IMR-90 (cell line): Measurements from ENCODE around the gene ATG10. TPM values are rescaled to one million over a fixed set of nuclear protein-coding genes. Genes with fewer than 3 reads are reported as not detected.

ENCODE experiments used
- ATAC-seq: fragments of 200-7000 bp; cut with Tn5 transposase; 2 replicates; pipeline ENCODE4 v1.9.1; 2020; ENCODE audit warnings: low read depth, mild to moderate bottlenecking, moderate library complexity
- BruUV-seq: library from RNA; stranded (reverse); fragments of 400-500 nt; replicated peaks from 2 replicates; lab custom pipeline; 2021; lab: Mats Ljungman, UMichigan
- CTCF ChIA-PET: fragments of 300-600 bp; formaldehyde crosslinking; extraction: SDS; loops from one replicate; lab custom pipeline; 2021; ENCODE audit warnings: antibody characterized with exemption; lab: Yijun Ruan, JAX
- POLR2A ChIA-PET: fragments of 300-600 bp; sonication (Branson Sonifier 250); formaldehyde crosslinking; loops from one replicate; lab custom pipeline; 2022; ENCODE audit warnings: antibody characterized with exemption; ENCODE audit not compliant: unreplicated experiment; lab: Charles Lee
- DNase-seq: peaks from one replicate; pipeline ENCODE4 v3.0.0; 2013
- H2AFZ ChIP-seq: replicated peaks from 2 replicates; pipeline ENCODE3; 2013; ENCODE audit warnings: low read length, mild to moderate bottlenecking; ENCODE audit not compliant: poor library complexity
- H2AK5ac ChIP-seq: 2 replicates; pipeline ENCODE4 v1.6.1; 2013; ENCODE audit warnings: low read depth, low read length, inconsistent platforms
- H2AK9ac ChIP-seq: replicated peaks from 2 replicates; pipeline ENCODE3; 2013; ENCODE audit warnings: mild to moderate bottlenecking, low read depth, low read length, moderate library complexity; ENCODE audit not compliant: poor library complexity
- H2BK120ac ChIP-seq: 2 replicates; pipeline ENCODE4 v1.6.1; 2013; ENCODE audit warnings: low read depth, low read length, inconsistent platforms
- H2BK15ac ChIP-seq: 3 replicates; pipeline ENCODE4 v1.6.1; 2013; ENCODE audit warnings: low read depth, low read length, inconsistent platforms
- H2BK20ac ChIP-seq: 2 replicates; pipeline ENCODE4 v1.6.1; 2013; ENCODE audit warnings: low read depth, mild to moderate bottlenecking, inconsistent platforms, low read length, moderate library complexity
- H2BK5ac ChIP-seq: 2 replicates; pipeline ENCODE4 v1.6.1; 2013; ENCODE audit warnings: mild to moderate bottlenecking, low read depth, low read length, inconsistent platforms; ENCODE audit not compliant: poor library complexity, severe bottlenecking
- H3K14ac ChIP-seq: replicated peaks from 2 replicates; pipeline ENCODE4 v1.6.1; 2013; ENCODE audit warnings: low read depth, low read length, inconsistent platforms
- H3K18ac ChIP-seq: 2 replicates; pipeline ENCODE4 v1.6.1; 2013; ENCODE audit warnings: low read depth, low read length, control low read depth
- H3K23ac ChIP-seq: 2 replicates; pipeline ENCODE4 v1.6.1; 2013; ENCODE audit warnings: low read depth, low read length, inconsistent platforms
- H3K27ac ChIP-seq: 2 replicates; pipeline ENCODE4 v1.5.1; 2013; ENCODE audit warnings: mild to moderate bottlenecking, control low read depth, low read length; ENCODE audit not compliant: insufficient read depth
- H3K27me3 ChIP-seq: 2 replicates; pipeline ENCODE4 v1.6.1; 2013; ENCODE audit warnings: low read length; ENCODE audit not compliant: control insufficient read depth, insufficient read depth
- H3K36me3 ChIP-seq: 2 replicates; pipeline ENCODE4 v1.6.1; 2013; ENCODE audit warnings: low read length, mixed read lengths; ENCODE audit not compliant: control insufficient read depth, insufficient read depth
- H3K4ac ChIP-seq: 2 replicates; pipeline ENCODE4 v1.6.1; 2013; ENCODE audit warnings: low read depth, low read length, inconsistent platforms
- H3K4me1 ChIP-seq: 2 replicates; pipeline ENCODE4 v1.6.1; 2013; ENCODE audit warnings: low read length, mixed read lengths; ENCODE audit not compliant: control insufficient read depth, insufficient read depth
- H3K4me2 ChIP-seq: 2 replicates; pipeline ENCODE4 v1.6.1; 2013; ENCODE audit warnings: low read depth, mild to moderate bottlenecking, control low read depth, low read length, moderate library complexity
- H3K4me3 ChIP-seq: 2 replicates; pipeline ENCODE4 v1.5.1; 2013; ENCODE audit warnings: low read depth, mild to moderate bottlenecking, control low read depth, low read length, moderate library complexity; ENCODE audit not compliant: insufficient read depth
- H3K56ac ChIP-seq: 2 replicates; pipeline ENCODE4 v1.6.1; 2013; ENCODE audit warnings: low read length, inconsistent platforms; ENCODE audit not compliant: insufficient read depth; ENCODE audit errors: extremely low read depth
- H3K79me1 ChIP-seq, 2 experiments: 2 replicates each; pipeline ENCODE4 v1.6.1; 2013; ENCODE audit warnings: low read length in 2 of 2, inconsistent platforms in 1 of 2, low read depth in 1 of 2
- H3K9ac ChIP-seq: 2 replicates; pipeline ENCODE4 v1.6.1; 2013; ENCODE audit warnings: low read depth, low read length, control low read depth
- H3K9me1 ChIP-seq: 2 replicates; pipeline ENCODE4 v1.6.1; 2013; ENCODE audit warnings: low read length, inconsistent platforms; ENCODE audit not compliant: insufficient read depth
- H3K9me3 ChIP-seq: 2 replicates; pipeline ENCODE4 v1.6.1; 2013; ENCODE audit warnings: low read length; ENCODE audit not compliant: control insufficient read depth, insufficient read depth
- H4K20me1 ChIP-seq: 2 replicates; pipeline ENCODE4 v1.6.1; 2013; ENCODE audit warnings: low read length, inconsistent platforms; ENCODE audit not compliant: insufficient read depth
- H4K5ac ChIP-seq: 2 replicates; pipeline ENCODE4 v1.6.1; 2013; ENCODE audit warnings: mild to moderate bottlenecking, low read depth, low read length, control low read depth
- H4K8ac ChIP-seq, 2 experiments: 2 replicates each; pipeline ENCODE4 v1.6.1; 2013; ENCODE audit warnings: low read depth in 2 of 2, low read length in 2 of 2, control low read depth in 1 of 2, inconsistent platforms in 1 of 2
- H4K91ac ChIP-seq: 2 replicates; pipeline ENCODE4 v1.6.1; 2013; ENCODE audit warnings: low read depth, low read length, inconsistent platforms; ENCODE audit not compliant: insufficient read depth
- BHLHE40 ChIP-seq: fragments of 150-350 bp; IDR thresholded peaks from 2 replicates; pipeline ENCODE4 v1.6.1; 2016; ENCODE audit warnings: mild to moderate bottlenecking, low read depth, low read length
- CEBPB ChIP-seq: IDR thresholded peaks from 2 replicates; pipeline ENCODE4 v1.6.1; 2012; ENCODE audit warnings: low read depth, low read length, improper control_type of control experiment
- CHD1 ChIP-seq: IDR thresholded peaks from 2 replicates; pipeline ENCODE4 v1.6.1; 2012; ENCODE audit warnings: low read depth, low read length, improper control_type of control experiment
- FOS ChIP-seq: fragments of 150-350 bp; IDR thresholded peaks from 2 replicates; pipeline ENCODE4 v1.6.1; 2016; ENCODE audit warnings: low read depth, low read length
- MAFK ChIP-seq: IDR thresholded peaks from 2 replicates; pipeline ENCODE4 v1.6.1; 2012; ENCODE audit warnings: low read depth, low read length, improper control_type of control experiment
- MAZ ChIP-seq: IDR thresholded peaks from 2 replicates; pipeline ENCODE4 v1.6.1; 2012; ENCODE audit warnings: low read depth, mild to moderate bottlenecking, low read length, improper control_type of control experiment, moderate library complexity, borderline replicate concordance
- NFE2L2 ChIP-seq: fragments of 150-350 bp; IDR thresholded peaks from 2 replicates; pipeline ENCODE4 v1.6.1; 2016; ENCODE audit warnings: low read depth, mild to moderate bottlenecking, low read length
- POLR2A ChIP-seq: IDR thresholded peaks from 2 replicates; pipeline ENCODE4 v1.6.1; 2012; ENCODE audit warnings: mild to moderate bottlenecking, low read depth, low read length
- RAD21 ChIP-seq: IDR thresholded peaks from 2 replicates; pipeline ENCODE4 v1.6.1; 2012; ENCODE audit warnings: low read length, improper control_type of control experiment
- RCOR1 ChIP-seq: IDR thresholded peaks from 2 replicates; pipeline ENCODE4 v1.6.1; 2012; ENCODE audit warnings: mild to moderate bottlenecking, low read length, improper control_type of control experiment; ENCODE audit not compliant: insufficient replicate concordance
- SMC3 ChIP-seq: fragments of 150-350 bp; IDR thresholded peaks from 2 replicates; pipeline ENCODE4 v1.6.1; 2016; ENCODE audit warnings: low read depth, mild to moderate bottlenecking, antibody characterized with exemption, low read length, moderate library complexity
- WGBS, 2 experiments: methylation state at CpG; one replicate each; pipeline versions ENCODE4 v1.1.5 to v1.1.7; 2013; ENCODE audit warnings: missing lambda C conversion rate in 2 of 2; ENCODE audit not compliant: insufficient read length in 1 of 2; ENCODE audit errors: extremely low coverage in 2 of 2; 5-methylcytosine and 5-hydroxymethylcytosine counted together
- dilution Hi-C: fragments of 300-500 bp; cut with HindIII; formaldehyde crosslinking; loops from one replicate; pipeline ENCODE4 v1.14.3; 2018; ENCODE audit warnings: low sequenced_read_pairs; ENCODE audit not compliant: unreplicated experiment
- in situ Hi-C: fragments of 300-500 bp; cut with MboI; formaldehyde crosslinking; loops from 3 replicates; pipeline ENCODE4 v1.14.3; 2019; ENCODE audit warnings: low sequenced_read_pairs, inconsistent platforms, mixed read lengths
- intact Hi-C: fragments of 100-400 bp; cut with micrococcal nuclease; formaldehyde crosslinking; loops from 2 replicates; pipeline ENCODE4 v1.10.0; 2022
- polyA plus RNA-seq, 3 experiments: library from polyadenylated mRNA; depleted of rRNA; stranded (reverse); fragments of >200 nt; gene quantifications; 2 replicates each; pipeline ENCODE4 v1.2.3, GENCODE V29; 2012; ENCODE audit warnings: low replicate concordance in 1 of 3
- total RNA-seq: library from RNA; depleted of rRNA; stranded (reverse); fragments of >200 nt; gene quantifications from 2 replicates; pipeline ENCODE4 v1.2.3, GENCODE V29; 2012
- TF ChIP-seq, protein P1 (sequence below): fragments of 150-350 bp; IDR thresholded peaks from 2 replicates; pipeline ENCODE4 v1.6.1; 2016; ENCODE audit warnings: low read depth, mild to moderate bottlenecking, low read length, moderate library complexity, borderline replicate concordance
- TF ChIP-seq, protein P2 (sequence below): fragments of 150-350 bp; IDR thresholded peaks from 2 replicates; pipeline ENCODE4 v1.6.1; 2017; ENCODE audit warnings: mild to moderate bottlenecking, antibody characterized with exemption, low read length, low read depth
- TF ChIP-seq, protein P3 (sequence below): conservative IDR thresholded peaks from 2 replicates; pipeline ENCODE4 v1.5.1; 2012; ENCODE audit warnings: mild to moderate bottlenecking, low read depth, low read length, improper control_type of control experiment

The ATG10 gene
- total and polyA plus RNA-seq, 2 of the 4 experiments (the other 2 are of a cell fraction) = 3.4 to 8.1 TPM

DNA sequence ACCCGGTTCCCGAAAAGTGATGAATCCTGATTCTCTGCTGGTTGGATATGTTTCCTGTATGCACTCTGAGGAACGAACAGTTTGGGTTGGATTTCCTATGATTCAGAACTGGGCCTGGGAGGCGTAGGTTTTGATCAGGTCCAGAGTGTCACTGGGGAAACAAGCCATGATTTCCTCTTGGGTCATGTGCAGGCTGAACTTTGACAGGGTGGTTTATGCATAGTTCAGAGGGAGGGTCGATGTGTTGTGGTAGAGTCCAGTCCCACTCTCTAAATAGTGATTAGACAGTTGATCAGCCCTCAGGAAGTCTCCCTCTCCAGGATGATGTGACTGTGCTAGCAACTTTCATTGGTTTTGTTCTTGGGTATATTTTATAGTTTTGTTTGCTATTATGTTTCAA lies 17.4 kb downstream of the ATG10 start:
- 100% methylated on average over 1 of the region's 5 CpGs; no CpG with 5 or more reads in 1 of the 2 experiments for WGBS, 2 experiments
- no peak overlapping the region for H3K4me2 ChIP-seq

More for the DNA sequence above, 17.4 kb downstream of the ATG10 start:
- no peak overlapping the region for H4K5ac ChIP-seq
- no peak overlapping the region for H2AK5ac ChIP-seq
- ChIA-PET POLR2A (no interaction called here), CTCF (no interaction called here)
- H3K27me3 ChIP-seq = no peaks in the 10 kb centered on the region
- no peak overlapping the region for H3K4me3 ChIP-seq
- H2BK5ac ChIP-seq = no peak overlapping the region
- in situ Hi-C loops = no loop called here
- H4K91ac ChIP-seq = no peak overlapping the region
- no peak overlapping the region for H2BK120ac ChIP-seq
- H3K9ac ChIP-seq = no peak overlapping the region
- intact Hi-C loops = no loop called here
- no peak overlapping the region for H4K8ac ChIP-seq
- no peak overlapping the region for H3K14ac ChIP-seq
- H3K27ac ChIP-seq = no peak overlapping the region
- H3K23ac ChIP-seq = no peak overlapping the region
- dilution Hi-C loops = no loop called here
- TF ChIP-seq SMC3 (no peak), MAZ (no peak), BHLHE40 (no peak), CHD1 (no peak), RCOR1 (no peak), RAD21 (no peak), FOS (no peak), CEBPB (no peak), MAFK (no peak), NFE2L2 (no peak), POLR2A (no peak)
- TF ChIP-seq, protein P1, sequence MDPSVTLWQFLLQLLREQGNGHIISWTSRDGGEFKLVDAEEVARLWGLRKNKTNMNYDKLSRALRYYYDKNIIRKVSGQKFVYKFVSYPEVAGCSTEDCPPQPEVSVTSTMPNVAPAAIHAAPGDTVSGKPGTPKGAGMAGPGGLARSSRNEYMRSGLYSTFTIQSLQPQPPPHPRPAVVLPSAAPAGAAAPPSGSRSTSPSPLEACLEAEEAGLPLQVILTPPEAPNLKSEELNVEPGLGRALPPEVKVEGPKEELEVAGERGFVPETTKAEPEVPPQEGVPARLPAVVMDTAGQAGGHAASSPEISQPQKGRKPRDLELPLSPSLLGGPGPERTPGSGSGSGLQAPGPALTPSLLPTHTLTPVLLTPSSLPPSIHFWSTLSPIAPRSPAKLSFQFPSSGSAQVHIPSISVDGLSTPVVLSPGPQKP = no peak
- TF ChIP-seq, protein P2, sequence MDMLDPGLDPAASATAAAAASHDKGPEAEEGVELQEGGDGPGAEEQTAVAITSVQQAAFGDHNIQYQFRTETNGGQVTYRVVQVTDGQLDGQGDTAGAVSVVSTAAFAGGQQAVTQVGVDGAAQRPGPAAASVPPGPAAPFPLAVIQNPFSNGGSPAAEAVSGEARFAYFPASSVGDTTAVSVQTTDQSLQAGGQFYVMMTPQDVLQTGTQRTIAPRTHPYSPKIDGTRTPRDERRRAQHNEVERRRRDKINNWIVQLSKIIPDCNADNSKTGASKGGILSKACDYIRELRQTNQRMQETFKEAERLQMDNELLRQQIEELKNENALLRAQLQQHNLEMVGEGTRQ = no peak
- TF ChIP-seq, protein P3, sequence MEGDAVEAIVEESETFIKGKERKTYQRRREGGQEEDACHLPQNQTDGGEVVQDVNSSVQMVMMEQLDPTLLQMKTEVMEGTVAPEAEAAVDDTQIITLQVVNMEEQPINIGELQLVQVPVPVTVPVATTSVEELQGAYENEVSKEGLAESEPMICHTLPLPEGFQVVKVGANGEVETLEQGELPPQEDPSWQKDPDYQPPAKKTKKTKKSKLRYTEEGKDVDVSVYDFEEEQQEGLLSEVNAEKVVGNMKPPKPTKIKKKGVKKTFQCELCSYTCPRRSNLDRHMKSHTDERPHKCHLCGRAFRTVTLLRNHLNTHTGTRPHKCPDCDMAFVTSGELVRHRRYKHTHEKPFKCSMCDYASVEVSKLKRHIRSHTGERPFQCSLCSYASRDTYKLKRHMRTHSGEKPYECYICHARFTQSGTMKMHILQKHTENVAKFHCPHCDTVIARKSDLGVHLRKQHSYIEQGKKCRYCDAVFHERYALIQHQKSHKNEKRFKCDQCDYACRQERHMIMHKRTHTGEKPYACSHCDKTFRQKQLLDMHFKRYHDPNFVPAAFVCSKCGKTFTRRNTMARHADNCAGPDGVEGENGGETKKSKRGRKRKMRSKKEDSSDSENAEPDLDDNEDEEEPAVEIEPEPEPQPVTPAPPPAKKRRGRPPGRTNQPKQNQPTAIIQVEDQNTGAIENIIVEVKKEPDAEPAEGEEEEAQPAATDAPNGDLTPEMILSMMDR = no peak
- DNase-seq (no peak), ATAC-seq (no peak)
- no peaks in the 10 kb centered on the region; a peak in 2 of 4 replicates for H3K79me1 ChIP-seq
- no peaks in the 10 kb centered on the region for H4K20me1 ChIP-seq
- H2AK9ac ChIP-seq = no peak overlapping the region
- H3K36me3 ChIP-seq = peaks cover 6% of the 10 kb centered on the region; the same call in 1 of the 2 replicates
- no peak overlapping the region for H2BK20ac ChIP-seq
- H2BK15ac ChIP-seq = no peak overlapping the region
- H3K4me1 ChIP-seq = no peaks in the 10 kb centered on the region
- H3K56ac ChIP-seq = no peak overlapping the region
- no peak overlapping the region for H3K4ac ChIP-seq
- no peaks in the 10 kb centered on the region for H3K9me3 ChIP-seq
- H2AFZ ChIP-seq = no peak overlapping the region
- H3K9me1 ChIP-seq = no peaks in the 10 kb centered on the region; the same call in 1 of the 2 replicates
- BruUV-seq = no TSS peak
- H3K18ac ChIP-seq = no peak overlapping the region
